HL-60 (cell line): Measurements from ENCODE around the gene WAC.
"Not testable (repeated sequence)": the region's sequence is repeated elsewhere in the genome, so short reads cannot be mapped to it uniquely, and the experiment has no call there.

Experiments
- DNase-seq, 2 experiments: peaks; one replicate each; pipeline ENCODE4 v3.0.0-alpha.2; 2010 to 2020; ENCODE audit warnings: low read depth in 1 of 2, low spot score in 1 of 2
- H3K27ac ChIP-seq: fragments of 250-450 bp; sonication (Bioruptor Pico); replicated peaks from 2 replicates; pipeline ENCODE4 v1.5.1; 2020; ENCODE audit warnings: mild to moderate bottlenecking, moderate library complexity
- H3K27me3 ChIP-seq: fragments of 250-450 bp; sonication (Bioruptor Pico); 2 replicates; pipeline ENCODE4 v1.5.1; 2021; ENCODE audit warnings: mild to moderate bottlenecking, moderate library complexity; ENCODE audit not compliant: insufficient read depth, poor library complexity, severe bottlenecking
- H3K4me3 ChIP-seq: replicated peaks from 2 replicates; pipeline ENCODE4 v1.5.1; 2011; ENCODE audit warnings: mild to moderate bottlenecking, control low read depth, low read length; ENCODE audit not compliant: insufficient read depth
- GABPA ChIP-seq: IDR thresholded peaks from 2 replicates; pipeline ENCODE4 v1.6.1; 2012; ENCODE audit warnings: low read depth
- POLR2AphosphoS5 ChIP-seq: IDR thresholded peaks from 2 replicates; pipeline ENCODE4 v1.6.1; 2012; ENCODE audit warnings: low read depth
- SPI1 ChIP-seq: IDR thresholded peaks from 2 replicates; pipeline ENCODE4 v1.6.1; 2012; ENCODE audit warnings: low read depth, mild to moderate bottlenecking, borderline replicate concordance
- TF ChIP-seq, protein P1 (sequence below): IDR thresholded peaks from one replicate; pipeline ENCODE4 v1.5.1; 2011; ENCODE audit warnings: low read length, control low read depth, inconsistent platforms; ENCODE audit not compliant: insufficient read depth
- TF ChIP-seq, protein P2 (sequence below): IDR thresholded peaks from 2 replicates; pipeline ENCODE4 v1.6.1; 2012; ENCODE audit warnings: low read depth; ENCODE audit not compliant: insufficient replicate concordance

Gene WAC

DNA sequence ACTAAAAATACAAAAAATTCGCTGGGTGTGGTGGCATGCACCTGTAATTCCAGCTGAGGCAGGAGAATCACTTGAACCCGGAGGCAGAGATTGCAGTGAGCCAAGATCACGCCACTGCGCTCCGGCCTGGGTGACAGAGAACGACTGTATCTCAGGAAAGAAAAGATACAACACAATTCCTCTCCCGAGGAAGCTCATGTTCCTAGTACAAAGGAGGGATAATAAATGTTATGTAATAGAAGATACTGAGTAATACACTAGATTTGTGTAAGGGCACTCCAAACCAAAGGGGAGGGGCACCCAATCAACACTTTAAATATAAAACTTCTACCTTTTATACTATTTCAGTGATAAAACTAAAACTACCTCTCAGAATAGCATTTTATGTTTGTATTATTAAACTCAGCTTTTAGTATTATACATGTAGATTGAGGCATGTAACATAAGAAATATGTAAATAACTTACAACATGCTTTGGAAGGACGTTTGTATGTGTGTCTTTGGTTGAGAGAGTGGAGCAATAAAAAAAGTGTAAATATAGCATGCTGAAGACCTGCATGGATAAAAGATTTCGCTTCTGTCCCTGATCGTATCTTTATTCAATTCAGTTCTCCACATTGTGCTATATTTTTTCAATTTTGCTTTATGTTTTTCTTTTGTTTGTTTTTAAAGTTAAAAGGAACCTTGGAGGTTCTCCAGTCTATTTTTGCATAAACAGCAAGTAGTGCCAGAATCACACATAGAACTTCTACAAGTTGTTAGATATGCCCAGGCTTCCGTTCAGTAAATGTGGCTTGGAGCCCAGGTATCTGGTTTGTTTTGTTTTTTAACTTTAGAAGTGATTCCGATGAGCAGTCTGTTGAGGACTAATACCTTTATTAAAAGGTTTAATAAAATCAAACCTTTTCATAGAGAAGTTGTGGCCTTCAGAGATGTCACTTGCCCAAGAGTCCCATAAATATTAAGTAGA, 71.9 kb downstream of the WAC start:
- no peaks in the 10 kb centered on the region for H3K27me3 ChIP-seq
- TF ChIP-seq, protein P1, sequence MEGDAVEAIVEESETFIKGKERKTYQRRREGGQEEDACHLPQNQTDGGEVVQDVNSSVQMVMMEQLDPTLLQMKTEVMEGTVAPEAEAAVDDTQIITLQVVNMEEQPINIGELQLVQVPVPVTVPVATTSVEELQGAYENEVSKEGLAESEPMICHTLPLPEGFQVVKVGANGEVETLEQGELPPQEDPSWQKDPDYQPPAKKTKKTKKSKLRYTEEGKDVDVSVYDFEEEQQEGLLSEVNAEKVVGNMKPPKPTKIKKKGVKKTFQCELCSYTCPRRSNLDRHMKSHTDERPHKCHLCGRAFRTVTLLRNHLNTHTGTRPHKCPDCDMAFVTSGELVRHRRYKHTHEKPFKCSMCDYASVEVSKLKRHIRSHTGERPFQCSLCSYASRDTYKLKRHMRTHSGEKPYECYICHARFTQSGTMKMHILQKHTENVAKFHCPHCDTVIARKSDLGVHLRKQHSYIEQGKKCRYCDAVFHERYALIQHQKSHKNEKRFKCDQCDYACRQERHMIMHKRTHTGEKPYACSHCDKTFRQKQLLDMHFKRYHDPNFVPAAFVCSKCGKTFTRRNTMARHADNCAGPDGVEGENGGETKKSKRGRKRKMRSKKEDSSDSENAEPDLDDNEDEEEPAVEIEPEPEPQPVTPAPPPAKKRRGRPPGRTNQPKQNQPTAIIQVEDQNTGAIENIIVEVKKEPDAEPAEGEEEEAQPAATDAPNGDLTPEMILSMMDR, result no peak
- TF ChIP-seq, protein P2, sequence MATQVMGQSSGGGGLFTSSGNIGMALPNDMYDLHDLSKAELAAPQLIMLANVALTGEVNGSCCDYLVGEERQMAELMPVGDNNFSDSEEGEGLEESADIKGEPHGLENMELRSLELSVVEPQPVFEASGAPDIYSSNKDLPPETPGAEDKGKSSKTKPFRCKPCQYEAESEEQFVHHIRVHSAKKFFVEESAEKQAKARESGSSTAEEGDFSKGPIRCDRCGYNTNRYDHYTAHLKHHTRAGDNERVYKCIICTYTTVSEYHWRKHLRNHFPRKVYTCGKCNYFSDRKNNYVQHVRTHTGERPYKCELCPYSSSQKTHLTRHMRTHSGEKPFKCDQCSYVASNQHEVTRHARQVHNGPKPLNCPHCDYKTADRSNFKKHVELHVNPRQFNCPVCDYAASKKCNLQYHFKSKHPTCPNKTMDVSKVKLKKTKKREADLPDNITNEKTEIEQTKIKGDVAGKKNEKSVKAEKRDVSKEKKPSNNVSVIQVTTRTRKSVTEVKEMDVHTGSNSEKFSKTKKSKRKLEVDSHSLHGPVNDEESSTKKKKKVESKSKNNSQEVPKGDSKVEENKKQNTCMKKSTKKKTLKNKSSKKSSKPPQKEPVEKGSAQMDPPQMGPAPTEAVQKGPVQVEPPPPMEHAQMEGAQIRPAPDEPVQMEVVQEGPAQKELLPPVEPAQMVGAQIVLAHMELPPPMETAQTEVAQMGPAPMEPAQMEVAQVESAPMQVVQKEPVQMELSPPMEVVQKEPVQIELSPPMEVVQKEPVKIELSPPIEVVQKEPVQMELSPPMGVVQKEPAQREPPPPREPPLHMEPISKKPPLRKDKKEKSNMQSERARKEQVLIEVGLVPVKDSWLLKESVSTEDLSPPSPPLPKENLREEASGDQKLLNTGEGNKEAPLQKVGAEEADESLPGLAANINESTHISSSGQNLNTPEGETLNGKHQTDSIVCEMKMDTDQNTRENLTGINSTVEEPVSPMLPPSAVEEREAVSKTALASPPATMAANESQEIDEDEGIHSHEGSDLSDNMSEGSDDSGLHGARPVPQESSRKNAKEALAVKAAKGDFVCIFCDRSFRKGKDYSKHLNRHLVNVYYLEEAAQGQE, result no peak
- no peak for TF ChIP-seq SPI1
- no peak for TF ChIP-seq POLR2AphosphoS5
- no peak for TF ChIP-seq GABPA
- H3K27ac ChIP-seq, result no peak overlapping the region

DNA sequence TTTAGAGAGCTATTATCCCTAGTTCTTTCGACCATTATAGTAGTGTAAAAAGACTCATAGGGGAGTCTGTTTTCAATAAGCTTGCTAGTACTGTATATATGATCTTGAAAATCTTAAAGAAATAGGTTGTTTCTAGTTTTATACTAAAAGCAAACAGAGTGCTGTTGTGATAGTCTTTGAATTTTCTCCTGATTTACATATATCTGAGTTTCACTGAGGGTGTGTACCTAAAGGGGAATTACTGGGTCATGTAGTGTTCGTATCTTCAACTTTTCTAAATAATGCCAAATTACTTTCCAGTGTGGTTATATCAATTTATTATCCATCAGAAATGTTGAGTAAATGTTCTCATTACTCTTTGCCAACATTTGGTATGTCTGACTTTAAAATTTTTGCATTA, 73.7 kb downstream of the WAC start:
- Histone ChIP-seq H3K27me3 (no peaks in the 10 kb centered on the region), H3K4me3 (no peak overlapping the region), H3K27ac (no peak overlapping the region)
- TF ChIP-seq POLR2AphosphoS5, result no peak
- TF ChIP-seq SPI1, result no peak
- no peak for TF ChIP-seq GABPA
- TF ChIP-seq, protein P1, result no peak
- TF ChIP-seq, protein P2, result no peak
- DNase-seq, result no peak

More for the DNA sequence above, 71.9 kb downstream of the WAC start:
- DNase-seq, result no peak
- H3K4me3 ChIP-seq, result no peak overlapping the region

DNA sequence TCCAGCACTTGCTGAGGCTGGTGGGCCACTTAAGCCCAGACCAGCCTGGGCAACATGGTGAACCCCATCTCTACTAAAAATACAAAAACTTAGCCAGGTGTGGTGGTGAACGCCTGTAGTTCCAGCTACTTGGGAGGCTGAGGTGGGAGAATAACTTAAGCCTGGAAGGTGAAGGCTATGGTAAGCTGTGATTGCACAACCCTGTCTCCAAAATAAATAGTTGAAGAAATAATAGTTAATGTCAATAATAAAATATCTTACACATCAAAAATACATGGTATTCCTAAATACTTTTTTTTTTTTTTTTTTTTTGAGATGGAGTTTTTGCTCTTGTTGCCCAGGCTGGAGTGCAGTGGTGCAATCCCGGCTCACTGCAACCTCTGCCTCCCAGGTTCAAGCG, 76.7 kb downstream of the WAC start:
- not testable (repeated sequence) for H3K27me3 ChIP-seq, DNase-seq, H3K27ac ChIP-seq, H3K4me3 ChIP-seq

DNA sequence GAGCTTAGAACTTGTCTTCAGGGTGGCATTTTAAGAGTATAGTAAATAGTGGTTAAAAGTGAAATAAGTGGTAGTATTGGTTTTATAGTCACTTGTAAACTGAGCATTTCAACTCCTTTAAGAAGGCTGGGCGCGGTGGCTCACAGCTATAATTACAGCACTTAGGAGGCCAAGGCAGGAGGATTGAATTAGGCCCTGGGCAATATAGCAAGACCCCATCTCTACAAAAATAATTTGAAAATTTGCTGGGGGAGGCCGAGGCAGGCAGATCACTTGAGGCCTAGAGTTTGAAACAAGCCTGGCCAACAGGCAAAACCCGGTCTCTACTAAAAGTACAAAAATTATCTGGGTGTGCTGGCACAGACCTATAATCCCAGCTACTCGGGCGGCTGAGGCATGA, 80.0 kb downstream of the WAC start:
- TF ChIP-seq POLR2AphosphoS5, result no peak
- TF ChIP-seq, protein P2, result no peak
- TF ChIP-seq, protein P1, result no peak
- no peak for TF ChIP-seq GABPA
- no peak for TF ChIP-seq SPI1
- no peak for DNase-seq
- Histone ChIP-seq H3K27me3 (no peaks in the 10 kb centered on the region), H3K4me3 (no peak overlapping the region), H3K27ac (no peak overlapping the region)
